ENCODE measurements around the gene LRP2.

Gene LRP2

DNA sequence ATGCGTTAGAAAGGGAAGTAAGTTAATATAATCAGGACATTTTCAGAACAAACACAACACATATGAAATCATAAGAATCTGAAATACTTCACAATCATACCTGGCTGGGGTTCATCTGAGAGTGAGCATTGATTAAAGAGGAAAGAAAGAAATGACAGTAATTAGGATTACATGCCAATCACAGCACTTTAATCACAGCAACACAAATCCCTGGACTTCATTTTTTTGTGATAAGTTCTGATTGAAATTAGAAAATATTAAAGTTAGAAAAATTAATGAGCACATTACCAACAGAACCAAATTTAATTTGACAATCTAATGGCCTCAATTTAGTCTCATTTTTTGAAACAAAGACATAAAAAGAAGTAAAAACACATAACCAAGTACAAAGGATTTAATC lies 121.9 kb downstream of the LRP2 start:
- H3K4me3 ChIP-seq (ENCODE audit: low read length), result no peak overlapping the region
- TF ChIP-seq, protein P1, sequence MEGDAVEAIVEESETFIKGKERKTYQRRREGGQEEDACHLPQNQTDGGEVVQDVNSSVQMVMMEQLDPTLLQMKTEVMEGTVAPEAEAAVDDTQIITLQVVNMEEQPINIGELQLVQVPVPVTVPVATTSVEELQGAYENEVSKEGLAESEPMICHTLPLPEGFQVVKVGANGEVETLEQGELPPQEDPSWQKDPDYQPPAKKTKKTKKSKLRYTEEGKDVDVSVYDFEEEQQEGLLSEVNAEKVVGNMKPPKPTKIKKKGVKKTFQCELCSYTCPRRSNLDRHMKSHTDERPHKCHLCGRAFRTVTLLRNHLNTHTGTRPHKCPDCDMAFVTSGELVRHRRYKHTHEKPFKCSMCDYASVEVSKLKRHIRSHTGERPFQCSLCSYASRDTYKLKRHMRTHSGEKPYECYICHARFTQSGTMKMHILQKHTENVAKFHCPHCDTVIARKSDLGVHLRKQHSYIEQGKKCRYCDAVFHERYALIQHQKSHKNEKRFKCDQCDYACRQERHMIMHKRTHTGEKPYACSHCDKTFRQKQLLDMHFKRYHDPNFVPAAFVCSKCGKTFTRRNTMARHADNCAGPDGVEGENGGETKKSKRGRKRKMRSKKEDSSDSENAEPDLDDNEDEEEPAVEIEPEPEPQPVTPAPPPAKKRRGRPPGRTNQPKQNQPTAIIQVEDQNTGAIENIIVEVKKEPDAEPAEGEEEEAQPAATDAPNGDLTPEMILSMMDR (IDR thresholded peaks at IDR 0.05; ENCODE audit: insufficient read depth, low read depth, low read length, missing control alignments), result no peak
- no peak for DNase-seq (ENCODE audit: low read depth)

DNA sequence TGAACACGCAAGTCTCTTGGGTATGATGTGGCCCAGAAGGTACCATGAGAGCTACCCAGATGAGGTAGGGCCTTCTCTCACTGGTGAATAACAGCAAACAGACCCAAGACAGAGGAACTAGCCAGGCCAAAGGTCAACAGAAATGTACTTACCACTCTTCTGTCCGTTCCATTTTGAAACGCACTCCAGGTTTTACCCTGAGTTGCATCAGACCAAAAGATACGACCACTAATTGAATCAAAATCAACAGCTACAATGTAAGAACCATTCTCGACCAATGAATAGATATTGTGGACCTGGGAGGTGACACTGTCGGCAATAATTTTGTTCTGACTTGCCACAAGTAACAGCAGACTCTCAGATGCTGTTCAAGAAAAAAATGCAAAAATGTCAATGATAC lies 124.4 kb downstream of the LRP2 start:
- no peak overlapping the region for H3K4me3 ChIP-seq (ENCODE audit: low read length)
- DNase-seq (ENCODE audit: low read depth), result no peak
- TF ChIP-seq, protein P1 (IDR thresholded peaks at IDR 0.05; ENCODE audit: insufficient read depth, low read depth, low read length, missing control alignments), result no peak

DNA sequence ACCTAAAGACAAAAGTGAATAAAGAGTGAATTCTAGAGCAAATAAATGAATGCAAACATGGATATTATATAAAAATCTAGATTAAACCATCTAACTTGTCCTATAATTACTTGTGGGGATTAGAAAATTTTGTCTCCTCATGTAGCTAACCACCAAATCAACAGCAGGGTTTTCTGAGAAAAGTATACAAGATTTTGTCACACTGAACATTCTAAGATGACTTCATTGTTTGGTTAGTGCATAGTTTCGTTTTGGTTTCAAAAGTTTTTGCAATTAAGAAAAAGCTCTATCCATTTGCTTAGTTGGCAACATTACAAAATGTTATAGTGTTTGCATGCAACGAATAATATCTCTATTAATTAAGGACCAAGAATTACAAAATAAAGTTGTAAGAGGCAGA lies 125.0 kb downstream of the LRP2 start:
- no peak overlapping the region for H3K4me3 ChIP-seq (ENCODE audit: low read length)
- TF ChIP-seq, protein P1 (IDR thresholded peaks at IDR 0.05; ENCODE audit: insufficient read depth, low read depth, low read length, missing control alignments), result no peak
- no peak for DNase-seq (ENCODE audit: low read depth)

DNA sequence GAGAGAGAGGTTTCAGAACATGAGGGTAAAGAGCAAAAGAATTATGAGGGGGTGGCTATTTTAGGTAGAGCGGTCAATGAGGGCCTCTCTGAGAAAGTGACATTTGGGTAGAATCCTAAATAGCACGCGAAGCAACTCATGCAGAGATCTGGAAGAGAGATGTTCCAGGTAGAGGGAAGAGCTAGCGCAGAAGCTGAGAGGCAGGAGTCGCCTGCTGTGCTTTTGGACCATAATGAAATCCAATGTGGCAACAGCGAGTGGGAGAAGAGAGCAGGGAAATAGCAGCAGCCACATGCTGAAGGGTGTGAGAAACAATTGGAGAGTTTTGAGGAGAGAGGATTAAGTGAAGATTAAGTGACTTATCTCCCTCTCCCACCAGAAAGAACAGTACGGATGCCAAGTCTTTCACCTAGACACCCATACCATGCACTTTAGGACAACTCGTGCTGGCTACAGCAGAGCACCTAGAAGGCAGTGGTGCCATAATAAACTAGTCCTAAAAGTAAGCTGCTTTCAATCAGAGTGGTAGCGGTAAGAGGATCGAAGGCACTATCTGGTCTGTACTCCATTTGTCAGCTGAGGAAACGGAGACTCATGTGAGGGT lies 129.7 kb downstream of the LRP2 start:
- TF ChIP-seq, protein P1 (IDR thresholded peaks at IDR 0.05; ENCODE audit: insufficient read depth, low read depth, low read length, missing control alignments), result no peak
- no peak overlapping the region for H3K4me3 ChIP-seq (ENCODE audit: low read length)
- no peak for DNase-seq (ENCODE audit: low read depth)

DNA sequence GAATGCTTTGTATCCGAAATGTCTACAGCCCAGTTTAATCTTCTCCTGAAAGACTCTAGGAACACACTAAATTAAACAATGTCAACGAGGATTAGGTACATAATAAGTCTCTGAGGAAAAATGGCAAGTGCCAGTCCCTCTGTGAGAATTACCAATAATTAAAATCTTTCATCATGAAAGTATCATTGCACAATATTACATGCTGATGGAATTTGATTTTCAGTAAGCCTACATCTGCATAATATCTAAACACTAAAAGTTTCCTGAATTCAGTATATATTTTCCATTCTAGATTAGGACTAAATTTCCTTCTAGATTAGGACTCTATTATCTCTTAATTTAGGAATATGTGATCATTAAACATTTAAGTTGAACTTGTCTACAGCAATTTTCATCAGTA lies 132.1 kb downstream of the LRP2 start:
- TF ChIP-seq, protein P1 (IDR thresholded peaks at IDR 0.05; ENCODE audit: insufficient read depth, low read depth, low read length, missing control alignments), result no peak
- no peak overlapping the region for H3K4me3 ChIP-seq (ENCODE audit: low read length)
- no peak for DNase-seq (ENCODE audit: low read depth)

DNA sequence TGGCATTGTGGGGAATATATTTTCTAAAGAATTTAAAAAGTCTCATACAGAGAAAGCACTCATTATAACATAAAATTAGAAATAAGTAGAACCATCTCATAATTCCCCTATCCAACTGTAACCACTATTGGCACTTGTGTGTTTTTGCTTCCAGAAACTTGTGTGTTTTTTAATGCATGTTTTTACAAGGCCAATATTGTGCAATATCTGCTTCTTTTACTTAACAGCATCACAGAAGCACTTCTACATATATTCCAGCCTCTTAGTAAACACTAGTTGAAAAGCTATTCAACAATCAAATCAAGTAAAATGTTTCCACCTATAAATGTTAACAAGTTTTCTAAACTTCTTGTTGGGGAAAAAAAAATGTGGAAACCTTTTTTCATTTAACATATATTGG lies 132.7 kb downstream of the LRP2 start:
- no peak overlapping the region for H3K4me3 ChIP-seq (ENCODE audit: low read length)
- DNase-seq (ENCODE audit: low read depth), result no peak
- TF ChIP-seq, protein P1 (IDR thresholded peaks at IDR 0.05; ENCODE audit: insufficient read depth, low read depth, low read length, missing control alignments), result no peak

DNA sequence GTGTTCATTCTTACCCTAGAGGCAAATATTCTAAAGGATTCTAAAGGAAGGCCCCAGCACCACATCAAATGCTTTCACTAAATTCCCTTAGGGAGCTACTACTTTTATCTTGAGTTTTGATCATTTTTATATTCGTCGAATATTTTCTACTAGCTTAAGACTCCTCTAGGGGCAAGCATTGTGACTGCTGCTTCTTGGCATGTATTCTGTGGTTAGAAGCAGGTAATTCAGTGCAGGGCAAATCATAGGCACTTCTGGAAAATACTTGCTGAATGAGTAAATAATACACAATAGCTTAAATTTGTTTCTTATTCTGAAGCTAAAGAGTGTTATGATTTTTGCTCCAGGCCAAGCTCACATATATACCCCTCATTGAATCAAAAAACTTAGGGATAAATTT lies 136.4 kb downstream of the LRP2 start:
- DNase-seq (ENCODE audit: low read depth), result peak; percentile 6
- TF ChIP-seq, protein P1 (IDR thresholded peaks at IDR 0.05; ENCODE audit: insufficient read depth, low read depth, low read length, missing control alignments), result no peak
- no peak overlapping the region for H3K4me3 ChIP-seq (ENCODE audit: low read length)

Data from epithelial cell of esophagus (primary cell).